B cell (primary cell): ENCODE measurements around the gene C19orf85. TPM values are rescaled to one million over a fixed set of nuclear protein-coding genes. Genes with fewer than 3 reads are reported as not detected.

Source experiments
- ATAC-seq: fragments of 200-7000 bp; cut with Tn5 transposase; one replicate; pipeline ENCODE4 v1.10.0; 2021; ENCODE audit warnings: low read depth, mild to moderate bottlenecking, moderate number of reproducible peaks, moderate library complexity
- CTCF ChIA-PET: fragments of 350-600 bp; sonication (Branson Sonifier 250); formaldehyde crosslinking; loops from one replicate; lab custom pipeline; 2021; ENCODE audit warnings: antibody characterized with exemption, inconsistent platforms; lab: Charles Lee
- POLR2A ChIA-PET: fragments of 350-600 bp; sonication (Branson Sonifier 250); formaldehyde crosslinking; loops from one replicate; lab custom pipeline; 2021; ENCODE audit warnings: antibody characterized with exemption; lab: Charles Lee
- DNase-seq: peaks from one replicate; pipeline ENCODE4 v3.0.0; 2013
- H2AFZ ChIP-seq: 2 replicates; pipeline ENCODE4 v1.6.1; 2012; ENCODE audit warnings: mild to moderate bottlenecking, low read depth, low read length; ENCODE audit not compliant: insufficient read depth, poor library complexity, severe bottlenecking
- H3K27ac ChIP-seq, 2 donors: 1 replicate in 1 of 2; 2 replicates in 1 of 2; pipeline ENCODE4 v1.5.1; 2012 to 2013; ENCODE audit warnings: low read length in 2 of 2, mild to moderate bottlenecking in 2 of 2, moderate library complexity in 1 of 2
- H3K27me3 ChIP-seq, 4 experiments: fragments of 200-600 bp in 1 of 4; sonication (generic) in 1 of 4; replicated peaks in 1 of 4; 1 replicate in 2 of 4; 2 replicates in 2 of 4; pipeline versions ENCODE4 v1.6.1 to v1.7.0; 2013 to 2016; ENCODE audit warnings: low read length in 3 of 4, mild to moderate bottlenecking in 2 of 4, mixed read lengths in 1 of 4, moderate library complexity in 1 of 4; ENCODE audit not compliant: insufficient read depth in 4 of 4, control insufficient read depth in 3 of 4; ENCODE audit errors: control extremely low read depth in 1 of 4
- H3K36me3 ChIP-seq, 2 experiments: replicated peaks in 1 of 2; 1 replicate in 1 of 2; 2 replicates in 1 of 2; pipeline versions ENCODE4 v1.6.1 to v1.7.1; 2013; ENCODE audit warnings: low read length in 1 of 2; ENCODE audit not compliant: insufficient read depth in 2 of 2, control insufficient read depth in 1 of 2; ENCODE audit errors: control extremely low read depth in 1 of 2, extremely low read depth in 1 of 2
- H3K4me1 ChIP-seq, 2 donors: fragments of 200-600 bp in 1 of 2; sonication (generic) in 1 of 2; 1 replicate in 1 of 2; 2 replicates in 1 of 2; pipeline versions ENCODE4 v1.5.1 to v1.6.1; 2013 to 2017; ENCODE audit warnings: low read length in 2 of 2; ENCODE audit not compliant: control insufficient read depth in 2 of 2, insufficient read depth in 2 of 2
- H3K4me2 ChIP-seq: replicated peaks from 2 replicates; pipeline ENCODE3; 2012; ENCODE audit warnings: mild to moderate bottlenecking, low read depth, low read length; ENCODE audit not compliant: poor library complexity, severe bottlenecking
- H3K4me3 ChIP-seq, 5 experiments: fragments of 200-600 bp in 1 of 5; sonication (generic) in 1 of 5; 1 replicate in 3 of 5; 2 replicates in 2 of 5; pipeline versions ENCODE4 v1.5.1 to v1.7.0; 2011 to 2016; ENCODE audit warnings: low read length in 4 of 5, mild to moderate bottlenecking in 4 of 5, low read depth in 2 of 5, control low read depth in 1 of 5, moderate library complexity in 1 of 5; ENCODE audit not compliant: insufficient read depth in 1 of 5; ENCODE audit errors: control extremely low read depth in 1 of 5, extremely low read depth in 1 of 5
- H3K79me2 ChIP-seq: fragments of 200-600 bp; sonication (generic); one replicate; pipeline ENCODE4 v1.6.0; 2016; ENCODE audit warnings: low read length; ENCODE audit not compliant: control insufficient read depth, insufficient read depth
- H3K9ac ChIP-seq: fragments of 200-600 bp; sonication (generic); 2 replicates; pipeline ENCODE4 v1.6.1; 2017; ENCODE audit warnings: mild to moderate bottlenecking, low read length, moderate library complexity
- H3K9me3 ChIP-seq, 3 donors: one replicate each; pipeline versions ENCODE4 v1.6.1 to v1.7.1; 2013; ENCODE audit warnings: low read length in 2 of 3; ENCODE audit not compliant: control insufficient read depth in 2 of 3, insufficient read depth in 1 of 3; ENCODE audit errors: control extremely low read depth in 1 of 3
- H4K20me1 ChIP-seq: 2 replicates; pipeline ENCODE4 v1.6.0; 2012; ENCODE audit warnings: mild to moderate bottlenecking, low read length; ENCODE audit not compliant: insufficient read depth, control insufficient read depth, poor library complexity, severe bottlenecking
- H3K27ac Mint-ChIP-seq: one replicate; pipeline ENCODE4 v1.8.0; 2021; ENCODE audit warnings: mixed read lengths
- H3K27me3 Mint-ChIP-seq: one replicate; pipeline ENCODE4 v1.8.0; 2021; ENCODE audit warnings: mixed read lengths
- H3K4me1 Mint-ChIP-seq: one replicate; pipeline ENCODE4 v1.8.0; 2021; ENCODE audit warnings: mixed read lengths
- H3K4me3 Mint-ChIP-seq: one replicate; pipeline ENCODE4 v1.8.0; 2021; ENCODE audit warnings: mixed read lengths
- H3K9me3 Mint-ChIP-seq: one replicate; pipeline ENCODE4 v1.8.0; 2022; ENCODE audit warnings: mixed read lengths; ENCODE audit not compliant: insufficient read depth
- EZH2 ChIP-seq: IDR thresholded peaks from 2 replicates; pipeline ENCODE4 v1.6.1; 2012; ENCODE audit warnings: borderline replicate concordance, low read depth, mild to moderate bottlenecking, moderate library complexity, low read length; ENCODE audit not compliant: insufficient read depth, poor library complexity, severe bottlenecking
- WGBS: methylation state at CpG from one replicate; pipeline ENCODE4 v1.1.5; 2013; ENCODE audit warnings: missing lambda C conversion rate; ENCODE audit not compliant: insufficient coverage; 5-methylcytosine and 5-hydroxymethylcytosine counted together
- intact Hi-C: fragments of 100-400 bp; cut with micrococcal nuclease; formaldehyde crosslinking; loops from one replicate; pipeline ENCODE4 v1.10.0; 2022
- polyA plus RNA-seq: library from polyadenylated mRNA; depleted of rRNA; stranded (reverse); fragments of >200 nt; gene quantifications from 2 replicates; pipeline ENCODE4 v1.2.3, GENCODE V29; 2012
- total RNA-seq, 2 donors: library from RNA; stranded (reverse); fragments of 120-200 nt in 1 of 2; gene quantifications; 1 replicate in 1 of 2; 2 replicates in 1 of 2; pipeline versions ENCODE4 v1.2.3 to v1.2.4, GENCODE V29; 2013 to 2022
- TF ChIP-seq, protein P1 (sequence below): fragments of 200-600 bp; IDR thresholded peaks from one replicate; pipeline ENCODE4 v1.8.0; 2022; ENCODE audit warnings: antibody characterized with exemption, mild to moderate bottlenecking

Gene C19orf85
- total and polyA plus RNA-seq, 2 donors (not counting 1 experiment from before 2014, with no cell fraction given) = not detected

DNA sequence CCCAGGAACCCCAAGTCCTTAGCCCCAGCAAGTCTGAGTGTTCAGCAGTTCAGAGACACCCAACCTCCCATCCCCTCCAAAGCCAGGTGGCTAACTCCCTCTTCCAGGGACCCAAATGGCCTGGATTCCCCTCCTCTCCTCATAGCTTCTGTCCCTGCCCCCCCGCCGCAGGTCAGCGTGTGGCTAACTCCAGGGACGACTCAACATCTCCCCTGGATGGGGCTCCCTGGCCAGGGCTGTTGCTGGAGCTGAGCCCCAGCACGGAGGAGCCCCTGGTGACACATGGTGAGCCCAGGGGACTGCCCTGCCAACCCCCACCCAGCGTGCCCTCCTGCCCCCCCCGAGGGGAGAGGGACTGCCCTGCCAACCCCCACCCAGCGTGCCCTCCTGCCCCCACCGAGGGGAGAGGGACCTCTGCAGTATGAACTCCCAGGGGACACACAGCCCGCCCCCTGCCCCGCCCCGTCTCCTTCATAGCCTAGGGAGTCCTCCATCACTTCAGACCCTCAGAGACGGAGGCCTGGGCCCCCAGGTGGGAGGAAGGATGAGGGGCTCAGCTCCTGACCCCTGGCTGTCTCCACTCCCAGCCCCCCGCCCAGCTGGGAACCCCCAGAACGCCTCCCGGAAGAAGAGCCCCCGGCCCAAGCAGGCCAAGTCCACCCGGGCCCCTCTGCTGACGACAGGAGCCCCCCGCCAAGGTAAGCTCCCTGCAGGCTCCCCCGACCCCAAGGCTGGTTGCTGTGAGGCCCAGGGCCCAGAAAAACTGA, 25.3 kb upstream of the C19orf85 start:
- Histone ChIP-seq H3K4me3 (no peak overlapping the region), H4K20me1 (no peaks in the 10 kb centered on the region), H3K4me2 (no peak overlapping the region), H3K27me3 (peaks cover 0 to 35% (median 2%) of the 10 kb centered on the region in 4 experiments), H3K27ac (no peak overlapping the region), H3K79me2 (no peaks in the 10 kb centered on the region), H3K9ac (no peak overlapping the region), H3K9me3 (no peaks in the 10 kb centered on the region), H3K4me1 (peaks cover 0 to 8% of the 10 kb centered on the region in 2 donors), H3K36me3 (no peaks in the 10 kb centered on the region), H2AFZ (no peak overlapping the region)
- intact Hi-C loops = no loop called here
- peaks cover 8% of the 10 kb centered on the region for H3K27me3 Mint-ChIP-seq
- H3K27ac Mint-ChIP-seq = no peak overlapping the region
- H3K4me3 Mint-ChIP-seq = no peak overlapping the region
- CTCF ChIA-PET = no interaction called here
- no peaks in the 10 kb centered on the region for H3K9me3 Mint-ChIP-seq
- DNase-seq = no peak
- WGBS = 78% methylated on average over 12 of the region's 21 CpGs
- POLR2A ChIA-PET = no interaction called here
- H3K4me1 Mint-ChIP-seq = peaks cover 7% of the 10 kb centered on the region
- no peak for ATAC-seq
- no peak for TF ChIP-seq EZH2
- TF ChIP-seq, protein P1, sequence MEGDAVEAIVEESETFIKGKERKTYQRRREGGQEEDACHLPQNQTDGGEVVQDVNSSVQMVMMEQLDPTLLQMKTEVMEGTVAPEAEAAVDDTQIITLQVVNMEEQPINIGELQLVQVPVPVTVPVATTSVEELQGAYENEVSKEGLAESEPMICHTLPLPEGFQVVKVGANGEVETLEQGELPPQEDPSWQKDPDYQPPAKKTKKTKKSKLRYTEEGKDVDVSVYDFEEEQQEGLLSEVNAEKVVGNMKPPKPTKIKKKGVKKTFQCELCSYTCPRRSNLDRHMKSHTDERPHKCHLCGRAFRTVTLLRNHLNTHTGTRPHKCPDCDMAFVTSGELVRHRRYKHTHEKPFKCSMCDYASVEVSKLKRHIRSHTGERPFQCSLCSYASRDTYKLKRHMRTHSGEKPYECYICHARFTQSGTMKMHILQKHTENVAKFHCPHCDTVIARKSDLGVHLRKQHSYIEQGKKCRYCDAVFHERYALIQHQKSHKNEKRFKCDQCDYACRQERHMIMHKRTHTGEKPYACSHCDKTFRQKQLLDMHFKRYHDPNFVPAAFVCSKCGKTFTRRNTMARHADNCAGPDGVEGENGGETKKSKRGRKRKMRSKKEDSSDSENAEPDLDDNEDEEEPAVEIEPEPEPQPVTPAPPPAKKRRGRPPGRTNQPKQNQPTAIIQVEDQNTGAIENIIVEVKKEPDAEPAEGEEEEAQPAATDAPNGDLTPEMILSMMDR = no peak

DNA sequence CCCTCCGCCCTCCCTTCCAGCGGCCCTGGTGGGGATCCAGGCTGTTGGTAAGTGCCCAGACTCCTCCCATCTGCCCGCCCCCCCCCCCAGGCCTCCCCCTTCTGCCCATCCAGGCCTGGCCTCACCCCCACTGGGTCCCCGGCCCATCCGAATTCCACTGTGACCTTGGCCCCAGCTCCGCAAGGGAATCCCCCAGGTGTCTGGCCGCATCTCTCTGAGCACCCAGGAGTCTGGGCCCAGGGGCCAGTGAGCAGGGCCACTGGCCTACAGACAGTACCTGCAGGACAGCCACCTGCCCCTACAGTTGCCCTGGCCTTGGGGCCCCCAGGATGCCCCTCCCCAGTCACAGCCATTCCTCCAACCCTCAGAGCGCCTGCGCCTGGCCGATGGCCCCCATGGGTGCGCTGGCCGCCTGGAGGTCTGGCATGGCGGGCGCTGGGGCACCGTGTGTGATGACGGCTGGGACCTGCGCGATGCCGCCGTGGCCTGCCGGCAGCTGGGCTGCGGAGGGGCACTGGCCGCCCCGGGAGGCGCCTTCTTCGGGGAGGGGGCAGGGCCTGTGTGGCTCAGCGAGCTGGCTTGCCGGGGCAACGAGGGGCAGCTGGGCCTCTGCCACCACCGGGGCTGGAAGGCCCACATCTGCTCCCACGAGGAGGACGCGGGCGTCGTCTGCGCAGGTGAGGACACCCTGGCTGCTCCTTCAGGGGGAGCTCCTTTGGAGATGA, 24.6 kb upstream of the C19orf85 start:
- WGBS = 72% methylated on average over 35 of the region's 36 CpGs
- Mint-ChIP-seq H3K27me3 (peaks cover 8% of the 10 kb centered on the region), H3K4me1 (peaks cover 11% of the 10 kb centered on the region), H3K4me3 (no peak overlapping the region), H3K9me3 (no peaks in the 10 kb centered on the region), H3K27ac (no peak overlapping the region)
- Histone ChIP-seq H3K4me1 (peaks cover 5 to 14% of the 10 kb centered on the region in 2 donors), H3K27me3 (peaks cover 0 to 34% (median 2%) of the 10 kb centered on the region in 4 experiments), H3K79me2 (no peaks in the 10 kb centered on the region), H3K9me3 (no peaks in the 10 kb centered on the region), H4K20me1 (peaks cover 6% of the 10 kb centered on the region), H3K9ac (no peak overlapping the region), H3K4me2 (no peak overlapping the region), H3K27ac (no peak overlapping the region), H3K36me3 (no peaks in the 10 kb centered on the region), H3K4me3 (no peak overlapping the region), H2AFZ (no peak overlapping the region)
- ChIA-PET POLR2A (interaction anchor here (0.6 kb wide), 2 partner anchors 12 to 161 kb away, joined by 8 to 11 read pairs; no protein-coding TSS in a partner anchor), CTCF (no interaction called here)
- intact Hi-C loops = no loop called here
- DNase-seq (no peak), ATAC-seq (no peak)
- TF ChIP-seq EZH2 = no peak
- TF ChIP-seq, protein P1 = no peak
